ENCODE data around the gene P2RX2. TPM values are rescaled to one million over a fixed set of nuclear protein-coding genes. Genes with fewer than 3 reads are reported as not detected.

Gene P2RX2
- not detected in 2 replicates for total RNA-seq

- intact Hi-C loops (cut with micrococcal nuclease), result no loop called here
Measured at GRCh38 chr12:132618683-132619043, at the start of gene P2RX2. Gene P2RX2, plus strand, starts transcription at chr12:132618776. Its CDS starts 41 bp downstream, at chr12:132618817.

DNA sequence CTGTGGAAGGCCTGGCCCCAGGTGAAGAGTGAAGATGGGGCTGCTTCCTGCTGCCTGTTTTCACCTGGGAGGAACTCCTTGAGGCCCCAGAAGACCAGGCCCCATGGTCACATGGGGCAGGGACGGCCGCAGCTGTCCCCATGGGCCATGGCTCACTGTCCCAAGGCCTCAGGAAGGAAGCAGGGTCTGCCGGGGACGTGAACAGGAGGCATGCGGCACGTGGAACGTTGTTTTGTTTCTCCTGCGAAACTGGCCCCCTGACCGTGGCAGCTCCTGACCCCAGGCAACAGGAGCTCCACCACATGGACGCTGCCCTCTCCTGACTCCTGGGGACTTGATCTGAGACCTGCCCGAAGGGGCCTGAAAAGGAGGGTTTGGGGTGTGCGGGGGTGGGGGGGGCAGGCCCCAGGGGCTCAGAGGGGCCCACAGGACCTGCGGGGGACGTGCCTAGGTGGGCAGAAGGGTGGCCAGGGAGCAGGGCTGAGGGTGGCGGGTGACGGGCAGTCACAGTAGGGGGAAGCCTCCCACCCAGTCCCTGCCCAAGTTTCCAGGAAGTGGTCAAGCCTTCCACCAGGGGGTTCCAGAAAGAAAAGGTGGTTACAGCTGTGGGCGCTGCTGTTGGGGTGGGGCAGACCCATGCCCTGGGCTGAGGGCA lies 49.6 kb upstream of the P2RX2 start:
- intact Hi-C loops (cut with micrococcal nuclease), result no loop called here

GRCh38 chr12:132569856-132570480 lies 48.6 kb upstream of the P2RX2 start:
- intact Hi-C loops (cut with micrococcal nuclease), result no loop called here

DNA sequence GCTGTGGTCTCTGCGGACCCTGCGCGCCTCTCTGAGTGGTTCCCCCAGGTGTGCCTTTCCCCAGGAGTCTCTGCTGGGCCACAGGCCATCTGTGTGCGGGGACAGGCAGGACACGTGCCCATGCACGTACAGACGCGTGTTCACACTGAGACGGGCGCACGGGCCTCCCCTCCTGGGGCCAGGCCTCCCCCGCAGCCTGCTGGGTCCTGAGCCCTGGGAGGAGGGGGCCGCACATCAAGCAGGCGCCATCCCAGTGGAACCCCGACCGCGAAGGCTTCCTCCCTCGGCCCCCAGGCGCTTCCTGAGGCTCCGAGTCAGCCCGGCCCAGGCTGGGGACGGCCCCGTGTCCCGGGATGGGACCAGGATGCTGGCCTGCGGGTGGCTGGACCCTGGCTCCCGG lies 47.9 kb upstream of the P2RX2 start:
- intact Hi-C loops (cut with micrococcal nuclease), result no loop called here

- intact Hi-C loops (cut with micrococcal nuclease), result no loop called here
Measured at GRCh38 chr12:132571051-132571450, 47.5 kb upstream of the P2RX2 start.

GRCh38 chr12:132571598-132571997 lies 47.0 kb upstream of the P2RX2 start:
- intact Hi-C loops (cut with micrococcal nuclease), result no loop called here

DNA sequence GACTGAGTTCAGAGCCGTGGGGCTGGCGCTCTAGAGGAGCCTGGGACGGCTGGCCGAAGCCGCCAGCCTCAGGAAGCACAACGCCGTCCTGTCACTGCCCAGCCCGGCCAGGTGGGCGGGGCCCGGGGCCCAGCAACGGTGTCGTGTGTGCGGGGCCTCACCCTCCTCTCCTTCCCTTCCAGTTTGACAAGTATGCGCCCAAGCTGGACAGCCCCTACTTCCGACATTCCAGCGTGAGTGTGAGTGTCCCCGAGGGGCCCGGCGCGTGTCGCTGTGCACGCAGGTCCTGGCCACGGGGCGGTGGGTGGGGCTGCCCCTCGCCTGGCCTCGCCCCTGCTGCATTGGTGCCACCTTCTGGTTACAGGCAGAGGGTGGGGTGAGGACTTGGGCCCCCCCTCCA lies 46.5 kb upstream of the P2RX2 start:
- intact Hi-C loops (cut with micrococcal nuclease), result no loop called here

DNA sequence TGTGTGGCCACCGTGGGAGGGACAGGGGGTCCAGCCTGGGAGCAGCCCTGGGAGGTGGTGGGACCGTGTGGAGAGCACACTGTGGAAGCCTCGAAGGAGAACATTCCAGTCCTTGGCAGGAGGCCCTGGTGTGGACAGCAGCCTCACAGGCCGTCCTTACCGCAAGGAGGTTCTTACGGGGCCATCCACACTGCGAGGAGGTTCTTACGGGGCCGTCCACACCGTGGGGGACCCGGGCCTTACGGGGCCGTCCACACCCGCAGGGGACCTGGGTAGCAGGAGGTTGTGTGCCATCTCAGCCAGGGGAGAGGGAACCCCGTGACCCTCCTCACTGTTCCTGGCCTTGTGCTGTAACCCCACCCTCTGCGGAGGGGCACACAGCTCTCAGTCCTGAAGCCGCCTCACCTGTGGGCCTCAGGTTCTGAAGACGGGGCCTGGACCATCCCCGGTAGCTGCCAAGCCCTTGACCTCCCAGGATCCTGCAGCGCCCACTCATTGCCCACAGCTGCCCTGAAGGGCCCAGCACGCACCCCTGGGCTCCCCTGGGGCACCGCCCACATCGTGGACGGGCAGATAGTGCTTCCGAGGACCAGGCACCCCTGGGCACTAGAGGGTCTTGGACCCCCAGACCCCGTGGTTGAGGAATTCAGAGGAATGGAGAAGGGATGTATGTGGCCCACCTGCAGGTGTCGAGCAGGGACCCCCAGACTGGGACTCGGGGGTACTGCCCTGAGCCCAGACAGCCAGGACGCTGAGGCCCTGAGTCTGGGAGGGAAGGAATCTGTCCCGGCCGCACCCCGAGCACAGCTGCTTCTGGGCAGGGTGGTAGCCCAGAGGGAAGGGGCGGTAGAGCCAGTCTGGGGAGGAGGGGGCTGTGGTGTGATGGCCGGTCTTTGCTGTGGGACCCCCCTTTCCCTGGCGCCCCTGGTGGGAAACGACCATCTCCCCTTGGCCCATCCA lies 45.5 kb upstream of the P2RX2 start:
- intact Hi-C loops (cut with micrococcal nuclease), result no loop called here

GRCh38 chr12:132574271-132574996 lies 44.1 kb upstream of the P2RX2 start:
- intact Hi-C loops (cut with micrococcal nuclease), result no loop called here

DNA sequence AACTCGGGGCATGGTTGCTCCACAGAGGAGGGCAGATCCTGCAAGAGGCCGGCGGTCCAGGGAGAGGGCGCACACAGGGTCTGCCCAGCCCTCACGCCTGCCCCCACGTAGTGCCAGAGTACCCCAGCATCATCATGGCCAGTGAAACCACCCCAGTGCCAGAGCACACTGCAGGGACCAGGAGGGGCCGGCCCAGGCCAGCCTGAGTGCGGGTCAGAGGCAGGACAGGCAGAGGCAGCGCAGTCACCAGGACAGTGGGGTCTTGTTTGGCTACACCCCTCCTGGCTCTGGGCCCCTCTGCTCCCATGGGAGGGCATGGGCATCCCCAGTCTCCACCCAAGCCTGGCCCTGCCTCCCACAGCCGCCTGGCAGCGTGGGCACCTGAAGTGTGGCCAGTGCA lies 42.9 kb upstream of the P2RX2 start:
- intact Hi-C loops (cut with micrococcal nuclease), result no loop called here

DNA sequence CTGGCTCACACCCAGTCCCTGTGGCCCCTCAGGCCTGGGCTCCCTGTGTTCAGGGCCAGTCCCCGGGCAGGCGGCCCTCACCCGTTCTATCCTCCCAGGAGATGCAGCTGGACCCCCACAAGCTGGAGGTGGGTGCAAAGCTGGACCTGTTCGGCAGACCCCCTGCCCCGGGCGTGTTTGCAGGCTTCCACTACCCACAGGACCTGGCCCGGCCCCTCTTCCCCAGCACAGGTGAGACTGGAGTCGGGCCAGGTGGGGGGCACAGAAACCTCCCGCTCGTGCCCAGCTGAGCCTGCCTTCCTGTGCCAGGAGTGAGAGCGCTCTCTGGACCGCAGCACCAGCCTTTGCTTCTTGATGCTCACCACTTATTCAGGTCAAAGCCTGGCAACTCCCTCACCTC lies 41.9 kb upstream of the P2RX2 start:
- intact Hi-C loops (cut with micrococcal nuclease), result no loop called here

GRCh38 chr12:132577191-132577920 lies 41.2 kb upstream of the P2RX2 start:
- intact Hi-C loops (cut with micrococcal nuclease), result no loop called here

DNA sequence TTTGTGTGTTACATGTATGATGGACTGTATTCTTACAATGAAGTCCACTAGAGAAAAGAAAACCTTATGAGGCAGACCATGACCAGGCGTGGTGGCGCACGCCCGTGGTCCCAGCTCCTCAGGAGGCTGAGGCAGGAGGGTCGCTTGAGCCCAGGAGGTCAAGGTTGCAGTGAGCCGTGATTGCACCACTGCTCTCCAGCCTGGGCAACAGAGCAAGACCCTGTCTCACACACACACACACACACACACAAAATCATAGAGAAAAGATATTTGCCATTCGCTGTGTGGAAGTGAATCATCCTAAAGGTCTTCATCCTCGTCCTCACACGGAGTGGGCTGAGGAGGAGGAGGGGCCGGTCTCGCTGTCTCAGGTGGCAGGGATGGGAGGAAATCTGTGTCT lies 40.5 kb upstream of the P2RX2 start:
- intact Hi-C loops (cut with micrococcal nuclease), result no loop called here

- intact Hi-C loops (cut with micrococcal nuclease), result no loop called here
Measured at GRCh38 chr12:132578826-132579225, 39.8 kb upstream of the P2RX2 start.

GRCh38 chr12:132579744-132580143 lies 38.8 kb upstream of the P2RX2 start:
- intact Hi-C loops (cut with micrococcal nuclease), result no loop called here

- intact Hi-C loops (cut with micrococcal nuclease), result no loop called here
Measured at GRCh38 chr12:132580701-132581292, 37.8 kb upstream of the P2RX2 start.

DNA sequence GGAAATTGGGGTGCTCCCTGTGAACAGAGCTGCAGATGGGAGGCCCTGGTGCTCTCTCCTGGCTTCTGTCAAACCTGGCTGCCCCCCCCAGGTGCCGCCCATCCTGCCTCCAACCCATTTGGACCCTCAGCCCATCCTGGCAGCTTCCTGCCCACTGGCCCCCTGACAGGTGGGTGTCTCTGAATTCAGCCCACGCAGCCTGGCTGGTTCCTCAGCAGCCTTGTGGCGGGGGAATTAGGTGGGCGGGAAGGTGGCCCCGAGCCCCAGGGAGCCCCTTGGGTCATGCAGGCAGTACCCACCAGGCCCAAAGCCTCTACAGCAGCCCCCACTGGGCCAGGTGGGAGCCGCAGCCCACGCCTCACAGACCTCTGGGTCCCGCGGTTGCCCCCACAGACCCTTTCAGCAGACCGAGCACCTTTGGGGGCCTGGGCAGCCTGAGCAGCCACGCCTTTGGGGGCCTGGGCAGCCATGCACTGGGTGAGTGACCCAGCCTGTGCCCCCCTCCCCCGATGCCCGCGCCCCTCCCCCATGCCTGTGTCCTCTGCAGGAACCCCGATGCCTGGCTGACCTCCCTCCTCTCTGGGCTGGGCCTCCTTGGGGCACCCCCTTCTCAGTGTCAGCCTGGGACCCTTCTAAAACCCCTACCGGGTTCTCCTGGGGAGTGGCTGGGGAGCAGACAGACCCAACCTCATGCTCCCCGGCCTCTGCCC lies 37.1 kb upstream of the P2RX2 start:
- intact Hi-C loops (cut with micrococcal nuclease), result no loop called here

- intact Hi-C loops (cut with micrococcal nuclease), result no loop called here
Measured at GRCh38 chr12:132582058-132582420, 36.5 kb upstream of the P2RX2 start.

DNA sequence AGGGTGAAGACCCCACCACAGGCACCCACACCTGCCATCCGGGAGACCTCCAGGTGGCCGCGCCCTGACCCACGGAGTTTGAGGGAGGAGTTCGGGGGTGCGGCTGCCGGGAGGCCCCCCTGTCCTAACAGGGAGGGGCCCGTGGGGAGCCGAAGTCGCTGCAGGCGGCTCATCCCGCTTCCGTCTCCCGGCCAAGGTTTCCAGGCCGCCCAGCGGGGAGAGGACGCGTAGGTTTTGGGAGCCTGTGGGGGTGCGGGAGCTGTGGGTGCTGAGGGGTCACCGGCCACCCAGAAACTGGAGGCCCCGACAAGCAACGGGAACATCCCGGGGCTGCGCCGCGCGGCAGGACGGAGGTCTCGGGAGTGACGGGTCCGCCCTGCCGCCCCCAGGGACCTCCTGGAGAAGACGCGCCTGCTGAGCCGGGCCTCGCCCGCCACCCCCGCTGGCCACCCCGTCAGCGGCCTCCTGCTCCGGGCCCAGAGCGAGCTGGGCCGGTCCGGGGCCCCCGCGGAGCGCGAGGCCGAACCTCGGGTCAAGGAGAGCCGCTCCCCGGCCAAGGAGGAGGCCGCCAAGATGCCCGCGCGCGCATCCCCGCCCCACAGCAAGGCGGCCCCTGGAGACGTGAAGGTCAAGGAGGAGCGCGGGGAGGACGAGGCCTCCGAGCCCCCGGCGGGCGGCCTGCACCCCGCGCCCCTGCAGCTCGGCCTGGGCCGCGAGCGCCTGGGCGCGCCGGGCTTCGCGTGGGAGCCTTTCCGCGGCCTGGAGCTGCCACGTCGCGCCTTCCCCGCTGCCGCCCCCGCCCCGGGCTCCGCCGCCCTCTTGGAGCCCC lies 35.8 kb upstream of the P2RX2 start:
- intact Hi-C loops (cut with micrococcal nuclease), result no loop called here
